Endothelial cell (in vitro differentiated cells): ENCODE results near the gene ALG1. TPM values are rescaled to one million over a fixed set of nuclear protein-coding genes. Genes with fewer than 3 reads are reported as not detected.

Source experiments
- DNase-seq: peaks from one replicate; pipeline ENCODE4 v3.0.0; 2021; ENCODE audit warnings: low spot score
- H3K27ac Mint-ChIP-seq: one replicate; pipeline ENCODE4 v1.8.0; 2021; ENCODE audit warnings: mixed read lengths, inconsistent platforms; ENCODE audit not compliant: unreplicated experiment
- H3K27me3 Mint-ChIP-seq: one replicate; pipeline ENCODE4 v1.8.0; 2021; ENCODE audit warnings: mild to moderate bottlenecking, moderate library complexity, mixed read lengths, inconsistent platforms; ENCODE audit not compliant: unreplicated experiment
- H3K36me3 Mint-ChIP-seq: one replicate; pipeline ENCODE4 v1.8.0; 2021; ENCODE audit warnings: mild to moderate bottlenecking, low read depth, mixed read lengths, inconsistent platforms; ENCODE audit not compliant: unreplicated experiment
- H3K4me1 Mint-ChIP-seq: one replicate; pipeline ENCODE4 v1.8.0; 2021; ENCODE audit warnings: mild to moderate bottlenecking, mixed read lengths, inconsistent platforms; ENCODE audit not compliant: unreplicated experiment
- H3K4me3 Mint-ChIP-seq: one replicate; pipeline ENCODE4 v1.8.0; 2021; ENCODE audit warnings: mild to moderate bottlenecking, mixed read lengths, inconsistent platforms; ENCODE audit not compliant: unreplicated experiment
- H3K9me3 Mint-ChIP-seq: one replicate; pipeline ENCODE4 v1.8.0; 2021; ENCODE audit warnings: mixed read lengths, inconsistent platforms; ENCODE audit not compliant: unreplicated experiment
- CTCF ChIP-seq: fragments of 200-600 bp; sonication (generic); IDR thresholded peaks from one replicate; pipeline ENCODE4 v1.5.0; 2021; ENCODE audit warnings: antibody characterized with exemption; ENCODE audit not compliant: unreplicated experiment
- total RNA-seq: library from RNA; stranded (reverse); fragmentation: NEBNext Ultra II Directional; extraction: Animal tissue kit (Norgen Biotek cat#: 25700); gene quantifications from one replicate; pipeline ENCODE4 v1.2.1, GENCODE V29; 2021; ENCODE audit not compliant: unreplicated experiment

The ALG1 gene
- total RNA-seq, 1 donor from 2014 or later: 21.0 TPM

GRCh38 chr16:5062790-5063765, 8.6 kb upstream of the ALG1 start:
- Mint-ChIP-seq H3K27ac (no peak overlapping the region), H3K4me1 (peaks cover 2% of the 10 kb centered on the region), H3K27me3 (peaks cover 4% of the 10 kb centered on the region), H3K9me3 (no peaks in the 10 kb centered on the region), H3K36me3 (no peaks in the 10 kb centered on the region), H3K4me3 (no peak overlapping the region)
- TF ChIP-seq CTCF: no peak
- DNase-seq: no peak

GRCh38 chr16:5064915-5065314, 6.7 kb upstream of the ALG1 start:
- TF ChIP-seq CTCF: no peak
- peaks cover 4% of the 10 kb centered on the region for H3K27me3 Mint-ChIP-seq
- H3K27ac Mint-ChIP-seq: no peak overlapping the region
- H3K9me3 Mint-ChIP-seq: no peaks in the 10 kb centered on the region
- H3K4me3 Mint-ChIP-seq: no peak overlapping the region
- DNase-seq: no peak
- no peaks in the 10 kb centered on the region for H3K36me3 Mint-ChIP-seq
- H3K4me1 Mint-ChIP-seq: no peaks in the 10 kb centered on the region

- Mint-ChIP-seq H3K4me1 (no peaks in the 10 kb centered on the region), H3K4me3 (no peak overlapping the region), H3K27ac (no peak overlapping the region), H3K9me3 (no peaks in the 10 kb centered on the region), H3K36me3 (no peaks in the 10 kb centered on the region), H3K27me3 (peaks cover 4% of the 10 kb centered on the region)
- no peak for DNase-seq
- no peak for TF ChIP-seq CTCF
Measured at GRCh38 chr16:5065326-5065725, 6.3 kb upstream of the ALG1 start.

GRCh38 chr16:5065813-5066212, 5.8 kb upstream of the ALG1 start, which contains the start of gene C16orf89:
Gene C16orf89, minus strand, starts transcription at chr16:5065956. Its CDS starts 48 bp downstream, at chr16:5065908.
- no peak for TF ChIP-seq CTCF
- no peak within 1 kb of the TSS for H3K4me3 Mint-ChIP-seq
- no peaks in the 10 kb centered on the region for H3K36me3 Mint-ChIP-seq
- no peak within 1 kb of the TSS for H3K27ac Mint-ChIP-seq
- peaks cover 5% of the 10 kb centered on the region for H3K27me3 Mint-ChIP-seq
- H3K4me1 Mint-ChIP-seq: no peaks in the 10 kb centered on the region
- DNase-seq: no peak
- no peaks in the 10 kb centered on the region for H3K9me3 Mint-ChIP-seq

- DNase-seq: no peak
- Mint-ChIP-seq H3K9me3 (no peaks in the 10 kb centered on the region), H3K27me3 (peaks cover 3% of the 10 kb centered on the region), H3K4me1 (no peaks in the 10 kb centered on the region), H3K36me3 (no peaks in the 10 kb centered on the region), H3K27ac (no peak overlapping the region), H3K4me3 (no peak overlapping the region)
- no peak for TF ChIP-seq CTCF
Measured at GRCh38 chr16:5066511-5066910, 5.1 kb upstream of the ALG1 start.
